NCI-H128 (cell line): ENCODE measurements around the gene TYMP.
"Not testable (repeated sequence)": the region's sequence is repeated elsewhere in the genome, so short reads cannot be mapped to it uniquely, and the experiment has no call there.

ENCODE experiments used
- DNase-seq: peaks from one replicate; lab custom pipeline; 2025; ENCODE audit not compliant: unreplicated experiment; lab: John Stamatoyannopoulos, UW

TYMP gene

GRCh38 chr22:50540381-50540780, 10.6 kb upstream of the TYMP start:
- DNase-seq, result no peak

GRCh38 chr22:50537765-50538164, 8.0 kb upstream of the TYMP start:
- DNase-seq, result no peak

GRCh38 chr22:50536226-50536625, 6.4 kb upstream of the TYMP start:
- DNase-seq, result no peak

- DNase-seq, result no peak
These were observed 5.3 kb upstream of the TYMP start for GRCh38 chr22:50535113-50535512.

GRCh38 chr22:50533856-50534711, 4.3 kb upstream of the TYMP start:
- DNase-seq, result not testable (repeated sequence)

- DNase-seq, result no peak
These were observed 3.3 kb upstream of the TYMP start for GRCh38 chr22:50532824-50533796.

GRCh38 chr22:50531962-50532674, 2.3 kb upstream of the TYMP start:
- DNase-seq, result no peak

GRCh38 chr22:50531546-50531961, 1.7 kb upstream of the TYMP start:
- no peak for DNase-seq

GRCh38 chr22:50530877-50531545, 1.2 kb upstream of the TYMP start:
- DNase-seq, result peak; percentile 9

GRCh38 chr22:50530580-50530876, 716 bp upstream of the TYMP start:
- no peak for DNase-seq

GRCh38 chr22:50529416-50529896, 356 bp downstream of the TYMP start:
- no peak for DNase-seq

GRCh38 chr22:50528682-50529415, 963 bp downstream of the TYMP start:
- DNase-seq, result no peak

GRCh38 chr22:50527921-50528681, 1.7 kb downstream of the TYMP start:
- no peak for DNase-seq

- no peak for DNase-seq
These were observed 2.7 kb downstream of the TYMP start for GRCh38 chr22:50526834-50527801.

GRCh38 chr22:50526108-50526833, 3.5 kb downstream of the TYMP start:
- peak; percentile 30 for DNase-seq

GRCh38 chr22:50525858-50526107, 4.0 kb downstream of the TYMP start:
- DNase-seq, result no peak

- DNase-seq, result peak; percentile 82
These were observed 4.5 kb downstream of the TYMP start, which contains the start of gene SCO2 for GRCh38 chr22:50525104-50525857. SCO2 (minus strand) TSS chr22:50525598; CDS start chr22:50524411, 1,187 bp downstream.
